Effector memory CD8-positive, alpha-beta T cell (primary cell): ENCODE measurements around the gene TBC1D2.

Source experiments
- ATAC-seq: fragments of 150-1000 bp; cut with Tn5 transposase; replicated peaks from 2 replicates; pipeline ENCODE4 v1.10.0; 2021; ENCODE audit warnings: mild to moderate bottlenecking, moderate library complexity
- DNase-seq, 3 experiments: peaks; one replicate each; pipeline ENCODE4 v3.0.0; 2021
- H3K27ac Mint-ChIP-seq, 2 donors: one replicate each; pipeline ENCODE4 v1.8.0; 2022; ENCODE audit warnings: mild to moderate bottlenecking in 2 of 2, mixed read lengths in 2 of 2, moderate library complexity in 2 of 2
- H3K27me3 Mint-ChIP-seq, 2 donors: one replicate each; pipeline ENCODE4 v1.8.0; 2022; ENCODE audit warnings: mixed read lengths in 2 of 2
- H3K36me3 Mint-ChIP-seq: one replicate; pipeline ENCODE4 v1.8.0; 2022; ENCODE audit warnings: mild to moderate bottlenecking, moderate library complexity, mixed read lengths; ENCODE audit not compliant: insufficient read depth
- H3K4me1 Mint-ChIP-seq, 2 donors: one replicate each; pipeline ENCODE4 v1.8.0; 2022; ENCODE audit warnings: low read depth in 2 of 2, mixed read lengths in 2 of 2
- H3K4me3 Mint-ChIP-seq, 2 donors: one replicate each; pipeline ENCODE4 v1.8.0; 2022; ENCODE audit warnings: mild to moderate bottlenecking in 2 of 2, mixed read lengths in 2 of 2, moderate library complexity in 2 of 2
- H3K9me3 Mint-ChIP-seq, 2 donors: one replicate each; pipeline ENCODE4 v1.8.0; 2022; ENCODE audit warnings: mixed read lengths in 2 of 2
- total RNA-seq, 9 experiments: gene quantifications; one replicate each; lab custom pipeline; 2026; lab: John Stamatoyannopoulos, UW

Gene TBC1D2
- 5.4 to 14.8 (median 6.2) reads per million in 9 experiments for total RNA-seq

GRCh38 chr9:98255578-98256296, at the start of gene TBC1D2:
Gene TBC1D2 (minus strand): TSS chr9:98255649. CDS start chr9:98255541, 108 bp downstream.
- Mint-ChIP-seq H3K27me3 (no peaks in the 10 kb centered on the region), H3K4me3 (peak within 1 kb of the TSS; percentile 93 to 97), H3K4me1 (peaks cover 26 to 30% of the 10 kb centered on the region in 2 donors), H3K27ac (peak within 1 kb of the TSS; percentile 91 to 96), H3K9me3 (no peaks in the 10 kb centered on the region), H3K36me3 (peaks cover 18% of the 10 kb centered on the region)
- DNase-seq (peak; percentile 97 to 98 (median 98)), ATAC-seq (peak; percentile 86)

GRCh38 chr9:98304381-98304780, 48.9 kb upstream of the TBC1D2 start:
- ATAC-seq (no peak), DNase-seq (no peak)
- Mint-ChIP-seq H3K27ac (no peak overlapping the region), H3K9me3 (no peaks in the 10 kb centered on the region), H3K4me3 (no peak overlapping the region), H3K27me3 (peaks cover 0 to 10% of the 10 kb centered on the region in 2 donors), H3K36me3 (peaks cover 3% of the 10 kb centered on the region), H3K4me1 (no peaks in the 10 kb centered on the region)

- H3K27me3 Mint-ChIP-seq = peaks cover 0 to 9% of the 10 kb centered on the region in 2 donors
- no peak overlapping the region for H3K27ac Mint-ChIP-seq
- H3K4me1 Mint-ChIP-seq = no peaks in the 10 kb centered on the region
- H3K4me3 Mint-ChIP-seq = no peak overlapping the region
- no peaks in the 10 kb centered on the region for H3K9me3 Mint-ChIP-seq
- peaks cover 3% of the 10 kb centered on the region for H3K36me3 Mint-ChIP-seq
- DNase-seq = no peak
- ATAC-seq = no peak
Observed at GRCh38 chr9:98303633-98304125, 48.2 kb upstream of the TBC1D2 start.

- Mint-ChIP-seq H3K27ac (no peak overlapping the region), H3K4me3 (no peak overlapping the region), H3K4me1 (no peaks in the 10 kb centered on the region), H3K27me3 (peaks cover 0 to 9% of the 10 kb centered on the region in 2 donors), H3K36me3 (peaks cover 3% of the 10 kb centered on the region), H3K9me3 (no peaks in the 10 kb centered on the region)
- ATAC-seq (no peak), DNase-seq (no peak)
Observed at GRCh38 chr9:98302938-98303632, 47.6 kb upstream of the TBC1D2 start.

GRCh38 chr9:98302150-98302549, 46.7 kb upstream of the TBC1D2 start:
- DNase-seq (no peak), ATAC-seq (no peak)

GRCh38 chr9:98300611-98301010, 45.2 kb upstream of the TBC1D2 start:
- Mint-ChIP-seq H3K27me3 (peaks cover 0 to 16% of the 10 kb centered on the region in 2 donors), H3K4me3 (no peak overlapping the region), H3K9me3 (no peaks in the 10 kb centered on the region), H3K4me1 (no peaks in the 10 kb centered on the region), H3K27ac (no peak overlapping the region), H3K36me3 (no peaks in the 10 kb centered on the region)
- DNase-seq = no peak
- no peak for ATAC-seq

More at GRCh38 chr9:98302150-98302549, 46.7 kb upstream of the TBC1D2 start:
- peaks cover 0 to 9% of the 10 kb centered on the region in 2 donors for H3K27me3 Mint-ChIP-seq
- no peak overlapping the region for H3K27ac Mint-ChIP-seq
- peaks cover 3% of the 10 kb centered on the region for H3K36me3 Mint-ChIP-seq
- no peak overlapping the region for H3K4me3 Mint-ChIP-seq
- H3K4me1 Mint-ChIP-seq = no peaks in the 10 kb centered on the region
- no peaks in the 10 kb centered on the region for H3K9me3 Mint-ChIP-seq

GRCh38 chr9:98298476-98298875, 43.0 kb upstream of the TBC1D2 start:
- H3K27me3 Mint-ChIP-seq = peaks cover 4 to 25% of the 10 kb centered on the region in 2 donors
- DNase-seq (no peak), ATAC-seq (no peak)
- no peaks in the 10 kb centered on the region for H3K4me1 Mint-ChIP-seq
- H3K4me3 Mint-ChIP-seq = no peak overlapping the region
- H3K9me3 Mint-ChIP-seq = no peaks in the 10 kb centered on the region
- H3K36me3 Mint-ChIP-seq = no peaks in the 10 kb centered on the region
- H3K27ac Mint-ChIP-seq = no peak overlapping the region

GRCh38 chr9:98295824-98296223, 40.4 kb upstream of the TBC1D2 start:
- H3K4me3 Mint-ChIP-seq = no peak overlapping the region
- H3K9me3 Mint-ChIP-seq = no peaks in the 10 kb centered on the region
- no peaks in the 10 kb centered on the region for H3K36me3 Mint-ChIP-seq
- DNase-seq = no peak
- peaks cover 21 to 26% of the 10 kb centered on the region in 2 donors for H3K27me3 Mint-ChIP-seq
- H3K27ac Mint-ChIP-seq = no peak overlapping the region
- peaks cover 0 to 2% of the 10 kb centered on the region in 2 donors for H3K4me1 Mint-ChIP-seq
- ATAC-seq = no peak

- no peak overlapping the region for H3K27ac Mint-ChIP-seq
- no peaks in the 10 kb centered on the region for H3K9me3 Mint-ChIP-seq
- no peak overlapping the region for H3K4me3 Mint-ChIP-seq
- DNase-seq = no peak
- no peaks in the 10 kb centered on the region for H3K36me3 Mint-ChIP-seq
- peaks cover 37% of the 10 kb centered on the region in 2 donors for H3K27me3 Mint-ChIP-seq
- peaks cover 0 to 2% of the 10 kb centered on the region in 2 donors for H3K4me1 Mint-ChIP-seq
- ATAC-seq = no peak
Observed at GRCh38 chr9:98291820-98292219, 36.4 kb upstream of the TBC1D2 start.

GRCh38 chr9:98290411-98290810, 35.0 kb upstream of the TBC1D2 start:
- no peak overlapping the region for H3K4me3 Mint-ChIP-seq
- peaks cover 33 to 38% of the 10 kb centered on the region in 2 donors for H3K27me3 Mint-ChIP-seq
- ATAC-seq (no peak), DNase-seq (no peak)
- H3K36me3 Mint-ChIP-seq = no peaks in the 10 kb centered on the region
- peaks cover 0 to 2% of the 10 kb centered on the region in 2 donors for H3K4me1 Mint-ChIP-seq
- H3K9me3 Mint-ChIP-seq = no peaks in the 10 kb centered on the region
- no peak overlapping the region for H3K27ac Mint-ChIP-seq

GRCh38 chr9:98289614-98290201, 34.3 kb upstream of the TBC1D2 start:
- DNase-seq = no peak
- Mint-ChIP-seq H3K27ac (no peak overlapping the region), H3K4me3 (no peak overlapping the region), H3K36me3 (no peaks in the 10 kb centered on the region), H3K9me3 (no peaks in the 10 kb centered on the region), H3K4me1 (peaks cover 0 to 2% of the 10 kb centered on the region in 2 donors), H3K27me3 (peaks cover 26 to 38% of the 10 kb centered on the region in 2 donors)
- no peak for ATAC-seq

- no peak overlapping the region for H3K4me3 Mint-ChIP-seq
- no peak overlapping the region for H3K27ac Mint-ChIP-seq
- ATAC-seq = no peak
Observed at GRCh38 chr9:98288881-98289280, 33.4 kb upstream of the TBC1D2 start.

GRCh38 chr9:98287384-98287783, 31.9 kb upstream of the TBC1D2 start:
- ATAC-seq (no peak), DNase-seq (no peak)
- Mint-ChIP-seq H3K4me3 (no peak overlapping the region), H3K9me3 (no peaks in the 10 kb centered on the region), H3K4me1 (peaks cover 0 to 2% of the 10 kb centered on the region in 2 donors), H3K36me3 (no peaks in the 10 kb centered on the region), H3K27me3 (peaks cover 26 to 34% of the 10 kb centered on the region in 2 donors), H3K27ac (no peak overlapping the region)

More at GRCh38 chr9:98288881-98289280, 33.4 kb upstream of the TBC1D2 start:
- DNase-seq = no peak
- peaks cover 26 to 38% of the 10 kb centered on the region in 2 donors for H3K27me3 Mint-ChIP-seq
- H3K36me3 Mint-ChIP-seq = no peaks in the 10 kb centered on the region
- H3K4me1 Mint-ChIP-seq = peaks cover 0 to 2% of the 10 kb centered on the region in 2 donors
- H3K9me3 Mint-ChIP-seq = no peaks in the 10 kb centered on the region
